GM08714 (cell line): ENCODE measurements around the gene CDC42EP2.

ENCODE experiments used
- H3K4me3 ChIP-seq: fragments of 200-500 bp; sonication (Bioruptor generic); 2 replicates; pipeline ENCODE4 v1.5.1; 2014; ENCODE audit warnings: mild to moderate bottlenecking, low read length, inconsistent platforms
- ZNF274 ChIP-seq: IDR thresholded peaks from 2 replicates; pipeline ENCODE4 v1.6.1; 2012; ENCODE audit warnings: mild to moderate bottlenecking, low read depth, low read length

Gene CDC42EP2, protein sequence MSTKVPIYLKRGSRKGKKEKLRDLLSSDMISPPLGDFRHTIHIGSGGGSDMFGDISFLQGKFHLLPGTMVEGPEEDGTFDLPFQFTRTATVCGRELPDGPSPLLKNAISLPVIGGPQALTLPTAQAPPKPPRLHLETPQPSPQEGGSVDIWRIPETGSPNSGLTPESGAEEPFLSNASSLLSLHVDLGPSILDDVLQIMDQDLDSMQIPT

DNA sequence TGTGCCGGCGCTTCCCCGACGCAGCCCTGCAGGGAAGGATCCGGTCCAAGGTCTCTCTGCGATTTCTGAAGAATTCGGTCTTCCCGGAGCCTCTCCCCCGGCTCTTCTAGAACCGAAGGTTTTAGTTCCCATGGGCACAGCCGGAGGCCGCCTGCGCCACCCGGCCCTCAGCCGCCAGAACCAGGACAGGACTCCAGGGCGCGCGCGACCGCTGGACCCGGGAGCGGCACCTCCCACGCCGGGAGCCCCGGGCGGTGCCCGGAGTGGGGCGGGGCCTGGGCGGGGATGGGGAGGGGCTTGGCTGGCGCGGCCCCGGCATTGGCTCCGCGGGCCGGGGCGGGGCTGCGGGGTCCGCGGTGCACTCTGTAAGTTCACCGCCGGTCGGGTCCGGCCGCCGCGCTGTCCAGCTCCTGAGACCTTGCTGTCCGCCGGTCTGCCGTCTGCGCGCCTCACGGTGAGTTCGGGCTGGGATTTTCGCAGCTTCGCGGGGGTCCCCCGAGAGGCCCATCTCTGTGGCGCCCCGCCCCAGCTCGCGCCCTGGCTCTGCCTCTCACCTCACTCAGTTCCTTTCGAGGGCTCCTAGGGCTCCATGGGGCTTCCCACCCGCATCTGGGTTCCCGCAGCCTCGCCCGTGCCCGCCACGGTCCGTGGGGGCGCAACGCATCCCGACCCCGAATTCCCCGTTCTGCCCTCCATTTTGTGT, at the start of gene CDC42EP2:
Gene CDC42EP2, plus strand, starts transcription at position 366 of the 703 bp plus-strand sequence. CDS start 6,033 bp downstream, outside the sequence.
- no peak for TF ChIP-seq ZNF274

DNA sequence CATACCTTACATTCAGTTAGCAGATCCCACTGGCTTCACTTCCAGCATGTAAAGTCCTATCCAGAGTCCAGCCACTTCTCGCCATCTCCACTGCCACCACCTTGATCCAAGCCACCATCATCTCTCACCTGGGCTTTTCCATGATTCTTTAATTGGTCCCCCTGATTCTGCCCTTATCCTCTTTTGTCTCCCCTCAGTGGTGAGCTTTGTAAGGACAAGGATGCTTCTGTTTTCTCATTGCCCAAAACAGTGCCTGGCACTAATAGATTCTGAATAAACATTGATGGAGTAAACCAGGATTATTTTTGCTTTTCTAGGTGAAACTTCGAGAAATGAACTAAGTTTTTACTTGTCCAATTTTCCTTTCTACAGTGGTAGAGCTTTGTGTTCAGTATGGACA, 48.5 kb upstream of the CDC42EP2 start:
- no peak for TF ChIP-seq ZNF274
- H3K4me3 ChIP-seq = no peak overlapping the region

More for the DNA sequence above, at the start of gene CDC42EP2:
- peak within 1 kb of the TSS; percentile 72 for H3K4me3 ChIP-seq

DNA sequence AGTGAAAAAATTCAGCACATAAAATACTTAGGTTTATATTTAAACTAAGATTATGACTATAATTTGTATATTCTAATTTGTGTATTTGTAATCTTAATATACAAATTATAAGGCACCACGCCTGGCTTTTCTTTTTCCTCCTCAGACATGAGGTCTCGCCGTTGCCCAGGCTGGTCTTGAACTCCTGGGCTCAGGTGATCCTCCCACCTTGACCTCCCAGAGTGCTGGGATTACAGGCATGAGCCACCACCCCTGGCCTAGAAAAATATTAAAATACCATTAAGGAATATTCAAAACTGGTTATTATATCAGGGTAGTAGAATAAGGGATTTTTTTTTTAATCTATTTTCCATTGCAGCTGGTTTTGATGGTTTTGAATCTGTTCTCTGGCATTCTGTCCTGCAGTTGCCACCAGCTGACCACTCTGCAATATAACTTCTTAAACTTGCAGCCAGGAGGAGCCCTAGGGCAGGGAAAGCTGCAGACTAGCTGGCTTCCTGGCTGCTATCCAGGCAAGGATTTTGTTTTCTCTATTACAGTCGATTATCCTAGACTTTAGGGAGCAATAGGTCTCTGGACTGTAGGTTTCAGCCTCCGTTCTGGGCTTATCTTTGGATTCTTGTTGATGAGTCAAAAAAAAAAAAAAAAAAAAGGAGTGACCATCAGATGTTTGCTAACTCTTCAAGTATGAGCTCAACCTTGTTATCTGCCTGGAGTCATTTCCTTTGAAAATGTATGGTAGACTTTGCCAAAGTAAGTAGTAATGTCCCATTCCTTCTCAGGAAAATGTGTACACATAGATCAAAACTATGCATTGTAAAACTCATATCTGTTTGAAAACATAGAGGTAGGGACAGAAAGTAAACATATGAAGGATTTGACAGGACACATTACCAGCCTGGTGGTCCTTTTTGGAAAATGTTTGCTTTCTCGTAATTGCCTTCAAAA, 39.7 kb upstream of the CDC42EP2 start:
- no peak for TF ChIP-seq ZNF274

DNA sequence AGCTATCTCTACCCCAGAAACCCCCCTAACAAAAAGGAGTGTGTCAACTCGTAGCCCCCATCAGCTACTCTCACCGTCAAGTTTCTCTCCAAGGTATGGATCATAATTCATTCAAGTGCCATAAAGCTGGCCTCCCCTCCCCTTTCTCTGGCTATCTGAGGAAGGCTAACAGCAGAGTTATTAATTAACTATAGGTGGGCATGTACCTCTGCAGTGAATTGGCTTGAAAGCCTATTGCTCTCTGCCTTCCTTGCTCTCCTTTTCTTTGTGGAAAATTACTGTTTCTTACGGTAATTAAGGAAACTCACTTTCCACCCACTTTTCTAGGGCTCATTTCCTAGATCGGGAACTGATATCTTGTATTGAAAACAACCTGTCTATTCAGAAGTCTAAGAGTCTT, 38.8 kb upstream of the CDC42EP2 start:
- no peak overlapping the region for H3K4me3 ChIP-seq
- no peak for TF ChIP-seq ZNF274

More for the DNA sequence above, 39.7 kb upstream of the CDC42EP2 start:
- no peak overlapping the region for H3K4me3 ChIP-seq

DNA sequence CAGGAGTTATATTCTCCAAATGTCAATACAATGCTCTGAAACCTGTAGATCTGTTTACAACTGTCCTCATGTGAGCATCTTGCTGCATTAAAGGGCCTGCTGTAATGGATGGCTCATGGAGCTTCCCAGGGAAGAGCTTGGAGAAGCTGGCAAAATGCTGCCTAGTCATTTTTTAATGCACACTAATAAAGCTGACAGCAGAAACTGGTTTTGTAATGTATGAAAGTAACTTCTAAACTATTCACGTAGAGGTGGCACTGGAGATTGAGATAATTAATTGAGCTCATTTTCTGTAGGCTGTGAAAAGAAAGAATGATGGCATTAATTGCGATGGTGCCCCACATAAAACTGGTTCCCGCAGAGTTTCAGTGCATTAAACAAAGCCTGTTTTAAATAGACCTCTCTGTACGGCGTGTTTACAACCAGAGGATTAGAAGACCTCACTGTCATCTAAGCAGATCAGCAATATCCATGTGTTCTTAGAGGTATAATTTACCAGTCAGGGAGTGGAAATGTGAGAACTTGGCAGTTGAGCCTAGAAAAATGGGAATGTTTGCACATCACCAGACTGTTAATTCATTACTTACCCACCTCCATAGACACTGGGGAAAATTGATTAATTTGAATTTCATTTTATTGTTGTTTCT, 36.9 kb upstream of the CDC42EP2 start:
- no peak overlapping the region for H3K4me3 ChIP-seq
- TF ChIP-seq ZNF274 = no peak

DNA sequence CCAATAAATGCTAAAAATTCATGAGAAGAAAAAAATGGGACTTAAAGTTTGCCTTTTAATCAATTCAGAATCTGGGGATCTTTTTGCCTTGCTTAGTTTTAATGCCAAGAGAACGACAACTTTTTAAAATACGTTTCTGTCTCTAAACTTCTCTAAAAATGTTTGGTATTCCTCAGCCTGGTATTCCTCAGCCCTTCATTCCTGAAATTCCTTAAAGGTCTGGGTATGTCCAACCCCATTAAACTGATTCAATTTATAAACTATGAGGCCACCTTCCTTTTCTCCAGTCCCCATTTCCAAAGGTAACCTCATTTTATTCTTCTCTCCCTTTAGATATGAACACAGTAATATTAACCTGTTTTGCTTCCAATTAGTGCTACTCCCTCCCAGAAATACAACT, 36.3 kb upstream of the CDC42EP2 start:
- no peak overlapping the region for H3K4me3 ChIP-seq
- TF ChIP-seq ZNF274 = no peak

DNA sequence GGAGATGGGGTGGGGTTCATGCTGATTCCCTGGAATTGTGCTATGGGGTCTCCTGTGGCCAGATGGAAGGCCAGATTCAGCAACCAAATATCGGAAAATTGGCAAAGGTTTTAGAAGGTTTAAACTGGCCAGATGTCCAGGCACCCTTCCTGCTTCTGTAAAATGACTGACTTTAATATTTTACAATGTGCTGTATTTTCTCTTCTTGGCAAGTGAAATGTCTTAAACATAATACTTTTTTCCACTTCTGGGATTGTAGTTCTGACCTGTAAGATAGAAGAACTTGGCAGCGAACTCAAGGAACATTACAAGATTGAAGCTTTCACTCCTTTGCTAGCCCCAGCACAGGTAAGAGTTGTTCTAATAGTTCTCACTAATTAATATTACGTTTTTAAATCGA, 35.4 kb upstream of the CDC42EP2 start:
- TF ChIP-seq ZNF274 = no peak
- no peak overlapping the region for H3K4me3 ChIP-seq

DNA sequence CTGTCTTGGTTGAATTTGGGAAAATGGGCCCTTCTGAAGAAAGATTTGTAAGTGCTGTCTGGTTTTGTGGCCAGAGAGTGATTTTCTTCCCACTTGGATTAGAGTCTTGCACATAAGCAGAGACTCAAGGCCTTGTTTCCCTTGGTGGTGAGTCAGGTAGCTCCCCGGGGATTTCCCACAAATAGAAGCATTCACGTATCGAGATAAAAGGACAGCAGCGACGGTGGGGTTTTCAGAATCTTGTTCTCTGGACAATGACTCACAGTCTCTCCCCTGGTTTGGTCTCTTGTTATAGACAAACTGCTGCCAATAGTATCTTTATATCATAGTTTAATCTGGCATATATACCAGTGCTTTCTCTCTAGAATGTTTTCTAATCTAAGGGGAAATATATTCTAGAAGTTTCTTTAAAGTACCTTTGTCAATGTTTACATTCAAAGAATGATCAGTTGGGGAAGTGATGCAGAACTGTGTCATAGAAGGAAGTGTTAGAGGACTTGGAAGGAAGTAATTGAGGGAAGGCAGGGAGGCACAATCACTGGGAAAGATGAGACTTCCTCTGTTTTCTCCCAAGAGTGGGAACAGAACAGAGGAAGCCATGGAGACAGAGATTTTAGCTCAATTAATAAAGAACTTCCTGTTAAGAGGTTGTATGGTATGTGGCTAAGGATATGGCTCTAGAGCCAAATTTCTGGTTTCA, 34.8 kb upstream of the CDC42EP2 start:
- no peak overlapping the region for H3K4me3 ChIP-seq
- TF ChIP-seq ZNF274 = no peak

DNA sequence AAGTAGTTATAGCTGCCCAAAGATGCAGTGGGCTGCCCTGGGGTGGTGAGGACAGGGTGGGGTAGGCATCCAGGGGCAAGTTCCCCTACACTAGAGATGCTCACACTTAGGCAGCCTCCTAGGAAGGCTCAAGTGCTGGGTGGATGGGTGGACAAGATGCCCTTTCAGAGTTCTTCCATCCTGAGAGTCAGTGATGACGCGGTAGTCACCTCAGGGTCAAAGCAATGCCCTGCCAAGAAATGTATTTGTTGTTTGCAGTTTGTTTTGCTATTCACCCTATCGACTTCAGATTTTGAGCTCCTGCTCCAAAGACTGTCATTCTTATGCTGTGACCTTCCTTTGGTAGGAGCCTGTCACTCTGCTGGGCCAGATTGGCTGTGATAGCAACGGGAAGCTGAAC, 34.0 kb upstream of the CDC42EP2 start:
- H3K4me3 ChIP-seq = no peak overlapping the region
- no peak for TF ChIP-seq ZNF274

DNA sequence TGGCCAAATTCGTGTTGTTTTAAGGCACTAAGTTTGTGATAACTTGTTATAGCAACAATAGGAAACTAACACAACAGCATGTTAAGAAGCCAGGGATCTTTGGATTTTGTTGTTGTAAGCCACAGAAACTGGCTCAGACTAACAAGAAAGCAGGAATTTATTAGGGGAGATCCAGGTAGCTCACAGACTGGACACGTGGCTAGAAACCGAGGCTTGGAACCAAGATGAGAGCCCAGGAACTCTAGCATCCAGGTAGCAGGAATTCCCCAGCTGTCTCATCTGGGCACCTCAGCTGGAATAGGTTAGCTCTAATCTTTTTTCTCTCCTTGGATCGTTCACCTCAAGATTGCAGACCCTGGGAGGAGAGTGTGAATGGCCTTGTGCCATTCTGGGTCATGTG, 28.0 kb upstream of the CDC42EP2 start:
- TF ChIP-seq ZNF274 = no peak
- no peak overlapping the region for H3K4me3 ChIP-seq

DNA sequence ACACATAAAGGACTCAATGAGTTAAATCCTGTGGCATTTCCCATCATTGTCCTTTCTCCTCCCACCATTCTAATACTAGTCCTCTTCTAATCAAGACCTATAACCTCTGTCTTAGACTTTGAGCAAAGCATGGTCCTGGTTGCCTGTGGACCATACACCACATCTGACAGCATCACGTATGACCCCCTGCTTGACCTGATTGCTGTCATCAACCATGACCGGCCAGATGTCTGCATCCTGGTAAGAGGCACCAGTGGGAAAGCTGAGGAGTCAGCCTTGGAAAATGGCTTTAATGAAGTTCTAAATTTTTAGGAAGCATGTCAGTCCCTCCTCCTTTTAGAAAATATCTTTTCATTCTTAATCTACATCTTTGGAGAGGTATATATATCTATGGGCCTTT, 27.1 kb upstream of the CDC42EP2 start:
- H3K4me3 ChIP-seq = no peak overlapping the region
- no peak for TF ChIP-seq ZNF274

DNA sequence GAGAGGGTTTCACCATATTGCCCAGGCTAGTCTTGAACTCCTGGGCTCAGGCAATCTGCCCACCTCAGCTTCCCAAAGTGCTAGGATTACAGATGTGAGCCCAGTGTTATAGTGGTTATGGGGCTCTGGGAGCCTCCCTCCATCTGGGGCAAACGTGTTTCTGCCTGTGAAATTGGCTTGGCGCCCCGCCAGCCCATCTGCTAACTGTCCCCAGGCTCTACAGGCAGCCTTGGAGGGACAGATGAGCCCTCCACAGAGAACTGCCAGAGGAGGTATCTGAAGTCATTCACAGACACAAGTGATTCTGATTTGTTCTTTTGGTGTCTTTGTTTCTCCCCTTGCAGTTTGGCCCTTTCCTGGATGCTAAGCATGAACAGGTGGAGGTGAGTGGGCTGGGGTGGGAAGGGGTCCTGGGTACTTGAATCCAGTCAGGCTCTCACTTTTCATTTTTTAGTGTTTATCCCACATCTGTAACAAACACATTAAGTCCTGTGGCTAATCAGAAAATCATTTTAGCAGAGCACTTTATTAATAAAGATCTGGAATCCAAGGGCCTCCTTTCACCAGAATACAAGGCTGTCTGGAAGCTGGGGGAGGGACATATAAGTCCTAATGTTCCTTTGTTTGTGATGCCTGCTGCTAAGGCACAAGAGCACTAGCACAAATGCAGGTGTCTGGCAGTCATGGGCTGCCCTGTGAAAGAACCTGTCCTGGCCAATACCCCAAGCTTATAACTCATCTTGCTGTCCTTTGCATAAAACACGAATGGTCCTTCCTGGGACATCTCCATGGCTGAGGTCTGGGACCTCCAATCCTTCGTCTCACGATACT, 25.7 kb upstream of the CDC42EP2 start:
- no peak for TF ChIP-seq ZNF274
- no peak overlapping the region for H3K4me3 ChIP-seq

DNA sequence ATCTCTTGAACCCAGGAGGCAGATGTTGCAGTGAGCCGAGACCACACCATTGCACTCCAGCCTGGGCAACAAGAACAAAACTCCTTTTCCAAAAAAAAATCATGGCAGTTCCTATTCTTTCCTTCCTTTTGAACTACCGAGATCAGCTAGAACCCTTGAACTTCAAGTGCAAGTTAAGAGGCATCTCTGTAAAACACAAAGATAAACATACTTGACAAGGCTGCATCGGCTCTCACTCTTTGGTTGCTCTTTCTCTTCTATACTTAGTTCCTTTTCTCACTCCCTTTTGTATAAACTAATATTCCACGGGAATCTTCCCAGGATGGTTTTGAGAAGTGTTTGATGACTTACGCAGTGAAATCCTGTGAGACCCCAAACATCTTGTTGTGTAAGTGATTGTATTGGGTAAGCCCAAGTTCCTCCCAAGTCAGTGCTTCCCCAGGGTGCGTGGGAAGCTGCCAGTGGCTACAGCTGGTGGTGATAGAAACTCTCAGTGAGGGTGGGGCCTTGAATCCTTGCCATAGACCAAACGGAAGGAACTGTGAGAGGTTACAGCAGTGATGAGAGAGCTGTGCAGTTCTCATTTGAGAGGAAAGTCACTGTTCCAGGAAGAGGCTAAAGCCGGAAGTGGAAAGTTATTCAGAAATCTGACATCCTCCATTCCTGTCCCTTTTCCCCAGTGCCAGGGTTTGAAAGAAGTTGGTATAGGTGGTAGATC, 24.1 kb upstream of the CDC42EP2 start:
- no peak overlapping the region for H3K4me3 ChIP-seq
- no peak for TF ChIP-seq ZNF274
